ENCODE measurements around the gene ATP10A. TPM values are rescaled to one million over a fixed set of nuclear protein-coding genes. Genes with fewer than 3 reads are reported as not detected.
"Not testable (repeated sequence)": the region's sequence is repeated elsewhere in the genome, so short reads cannot be mapped to it uniquely, and the experiment has no call there.

Gene ATP10A
- total RNA-seq, 1 donor from 2014 or later, result 44.4 TPM

- Mint-ChIP-seq H3K36me3 (ENCODE audit: low read depth) (no peaks in the 10 kb centered on the region), H3K4me3 (ENCODE audit: low read depth) (no peak overlapping the region), H3K9me3 (no peaks in the 10 kb centered on the region), H3K4me1 (ENCODE audit: low read depth) (peaks cover 2% of the 10 kb centered on the region), H3K27me3 (ENCODE audit: low read depth) (peaks cover 5% of the 10 kb centered on the region), H3K27ac (no peak overlapping the region)
- DNase-seq (ENCODE audit: low spot score), result no peak
- intact Hi-C loops (cut with micrococcal nuclease), result no loop called here
These were observed 210.4 kb downstream of the ATP10A start for GRCh38 chr15:25652704-25653103.

DNA sequence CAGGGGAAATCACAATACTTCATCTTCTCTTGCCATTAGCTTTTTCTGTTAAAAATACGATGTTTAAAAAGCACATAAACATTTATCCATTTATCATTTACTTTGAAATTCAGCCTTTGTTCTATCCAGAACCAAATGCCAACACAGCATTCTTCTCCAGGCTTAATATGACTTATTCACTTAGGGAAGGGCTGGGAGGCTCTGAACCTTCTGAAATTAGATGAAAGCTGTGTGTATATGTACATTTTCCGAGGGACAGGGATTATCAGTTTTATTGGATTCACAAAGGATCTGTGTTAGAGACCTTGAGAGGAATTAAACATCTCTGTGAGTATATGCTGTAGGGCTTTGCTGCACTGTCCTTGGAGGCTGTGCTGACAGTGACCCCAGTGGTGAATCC, 213.7 kb downstream of the ATP10A start:
- no peaks in the 10 kb centered on the region for H3K9me3 Mint-ChIP-seq
- no peak overlapping the region for H3K27ac Mint-ChIP-seq
- no peak for DNase-seq (ENCODE audit: low spot score)
- intact Hi-C loops (cut with micrococcal nuclease), result no loop called here
- no peak overlapping the region for H3K4me3 Mint-ChIP-seq (ENCODE audit: low read depth)
- H3K27me3 Mint-ChIP-seq (ENCODE audit: low read depth), result peaks cover 10% of the 10 kb centered on the region
- H3K36me3 Mint-ChIP-seq (ENCODE audit: low read depth), result no peaks in the 10 kb centered on the region
- peaks cover 2% of the 10 kb centered on the region for H3K4me1 Mint-ChIP-seq (ENCODE audit: low read depth)

DNA sequence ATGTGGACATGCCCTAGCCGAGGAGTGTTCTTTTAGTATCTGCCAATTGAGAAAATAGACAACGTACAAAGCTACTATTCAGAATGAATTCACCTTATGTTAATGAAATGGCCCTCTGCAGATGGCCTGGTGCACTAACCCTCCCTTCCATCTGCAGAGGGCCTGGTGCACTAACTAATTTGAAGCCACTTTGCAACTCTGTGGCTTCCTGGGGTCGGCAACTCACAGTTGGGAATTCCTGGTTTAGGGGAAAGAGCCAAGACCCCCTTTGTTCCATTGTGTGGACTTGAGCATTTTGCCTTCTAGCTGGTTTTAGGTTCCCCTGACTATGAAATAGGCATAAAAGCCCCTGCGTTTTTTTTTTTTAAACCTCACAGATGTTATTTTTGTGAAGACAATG, 220.0 kb downstream of the ATP10A start:
- no peaks in the 10 kb centered on the region for H3K4me1 Mint-ChIP-seq (ENCODE audit: low read depth)
- intact Hi-C loops (cut with micrococcal nuclease), result no loop called here
- H3K27ac Mint-ChIP-seq, result no peak overlapping the region
- DNase-seq (ENCODE audit: low spot score), result no peak
- peaks cover 19% of the 10 kb centered on the region for H3K27me3 Mint-ChIP-seq (ENCODE audit: low read depth)
- H3K36me3 Mint-ChIP-seq (ENCODE audit: low read depth), result no peaks in the 10 kb centered on the region
- H3K4me3 Mint-ChIP-seq (ENCODE audit: low read depth), result no peak overlapping the region
- H3K9me3 Mint-ChIP-seq, result no peaks in the 10 kb centered on the region

DNA sequence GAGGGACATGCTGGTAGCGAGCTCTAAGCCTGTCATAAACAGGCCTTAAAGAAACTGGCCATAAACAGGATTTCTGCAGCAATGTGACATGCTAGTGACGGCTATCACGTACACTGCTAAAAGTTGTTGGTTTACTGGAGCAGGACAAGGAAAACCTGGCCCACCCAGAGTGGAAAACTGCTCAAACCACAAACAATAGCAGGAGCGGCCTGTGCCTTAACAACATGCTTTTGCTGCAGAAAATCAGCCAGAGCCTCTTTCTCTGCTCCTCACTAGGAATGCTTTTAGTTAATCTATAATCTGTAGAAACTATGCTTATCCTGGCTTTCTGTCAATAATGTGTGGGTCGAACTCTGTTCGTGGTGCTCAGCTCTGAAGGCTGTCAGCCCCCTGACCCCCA, 221.4 kb downstream of the ATP10A start:
- intact Hi-C loops (cut with micrococcal nuclease), result no loop called here
- Mint-ChIP-seq H3K27me3 (ENCODE audit: low read depth) (peaks cover 18% of the 10 kb centered on the region), H3K36me3 (ENCODE audit: low read depth) (no peaks in the 10 kb centered on the region), H3K4me1 (ENCODE audit: low read depth) (no peaks in the 10 kb centered on the region), H3K27ac (no peak overlapping the region), H3K4me3 (ENCODE audit: low read depth) (no peak overlapping the region), H3K9me3 (no peaks in the 10 kb centered on the region)
- DNase-seq (ENCODE audit: low spot score), result no peak

GRCh38 chr15:25641361-25641760, 221.8 kb downstream of the ATP10A start:
- Mint-ChIP-seq H3K4me3 (ENCODE audit: low read depth) (no peak overlapping the region), H3K27me3 (ENCODE audit: low read depth) (peaks cover 18% of the 10 kb centered on the region), H3K9me3 (no peaks in the 10 kb centered on the region), H3K27ac (no peak overlapping the region), H3K36me3 (ENCODE audit: low read depth) (no peaks in the 10 kb centered on the region), H3K4me1 (ENCODE audit: low read depth) (no peaks in the 10 kb centered on the region)
- DNase-seq (ENCODE audit: low spot score), result no peak
- intact Hi-C loops (cut with micrococcal nuclease), result no loop called here

DNA sequence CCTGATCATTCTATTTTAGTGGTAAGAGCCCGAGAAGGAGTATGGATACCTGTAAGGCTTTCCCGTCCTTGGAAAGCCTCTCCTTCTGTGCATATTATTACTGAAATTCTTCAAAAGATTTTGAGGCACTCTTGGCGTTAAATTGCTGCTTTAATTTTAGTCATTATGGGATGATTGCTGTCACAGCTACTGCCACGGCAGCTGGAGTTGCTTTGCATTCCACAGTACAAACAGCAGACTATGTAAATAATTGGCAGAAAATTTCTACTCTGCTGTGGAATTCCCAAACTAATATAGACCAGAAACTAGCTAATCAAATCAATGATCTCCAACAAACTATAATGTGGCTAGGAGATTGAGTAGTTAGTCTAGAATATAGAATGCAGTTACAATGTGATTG, 222.2 kb downstream of the ATP10A start:
- H3K4me1 Mint-ChIP-seq (ENCODE audit: low read depth); H3K27ac Mint-ChIP-seq; intact Hi-C loops (cut with micrococcal nuclease); DNase-seq (ENCODE audit: low spot score); H3K9me3 Mint-ChIP-seq; H3K4me3 Mint-ChIP-seq (ENCODE audit: low read depth); H3K36me3 Mint-ChIP-seq (ENCODE audit: low read depth): not testable (repeated sequence)
- peaks cover 18% of the 10 kb centered on the region for H3K27me3 Mint-ChIP-seq (ENCODE audit: low read depth)

- Mint-ChIP-seq H3K36me3 (ENCODE audit: low read depth) (no peaks in the 10 kb centered on the region), H3K27me3 (ENCODE audit: low read depth) (peaks cover 18% of the 10 kb centered on the region), H3K4me3 (ENCODE audit: low read depth) (no peak overlapping the region), H3K4me1 (ENCODE audit: low read depth) (no peaks in the 10 kb centered on the region), H3K9me3 (no peaks in the 10 kb centered on the region), H3K27ac (no peak overlapping the region)
- intact Hi-C loops (cut with micrococcal nuclease), result no loop called here
- DNase-seq (ENCODE audit: low spot score), result no peak
These were observed 222.7 kb downstream of the ATP10A start for GRCh38 chr15:25640381-25640780.

DNA sequence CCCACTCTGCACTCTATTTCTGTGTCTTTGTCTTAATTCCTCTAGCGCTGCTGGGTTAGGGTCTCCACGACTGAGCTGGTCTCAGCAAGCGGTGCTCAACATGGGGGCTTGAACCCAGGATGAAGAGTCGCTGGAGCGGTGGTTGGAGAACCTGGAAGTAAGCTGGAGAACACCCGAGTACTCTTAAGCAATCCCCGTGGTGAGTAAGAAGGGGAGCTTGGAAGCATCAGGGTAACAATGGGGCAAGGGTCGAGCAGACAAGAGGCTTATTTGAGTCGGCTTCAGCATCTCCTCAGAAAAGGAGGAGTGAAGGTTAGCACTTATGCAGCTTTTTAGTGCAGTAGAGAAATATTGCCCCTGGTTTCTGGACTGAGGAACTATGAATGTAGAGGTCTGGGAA, 226.6 kb downstream of the ATP10A start:
- H3K4me1 Mint-ChIP-seq (ENCODE audit: low read depth); H3K36me3 Mint-ChIP-seq (ENCODE audit: low read depth); H3K27ac Mint-ChIP-seq; intact Hi-C loops (cut with micrococcal nuclease); H3K4me3 Mint-ChIP-seq (ENCODE audit: low read depth); H3K27me3 Mint-ChIP-seq (ENCODE audit: low read depth); DNase-seq (ENCODE audit: low spot score); H3K9me3 Mint-ChIP-seq: not testable (repeated sequence)

DNA sequence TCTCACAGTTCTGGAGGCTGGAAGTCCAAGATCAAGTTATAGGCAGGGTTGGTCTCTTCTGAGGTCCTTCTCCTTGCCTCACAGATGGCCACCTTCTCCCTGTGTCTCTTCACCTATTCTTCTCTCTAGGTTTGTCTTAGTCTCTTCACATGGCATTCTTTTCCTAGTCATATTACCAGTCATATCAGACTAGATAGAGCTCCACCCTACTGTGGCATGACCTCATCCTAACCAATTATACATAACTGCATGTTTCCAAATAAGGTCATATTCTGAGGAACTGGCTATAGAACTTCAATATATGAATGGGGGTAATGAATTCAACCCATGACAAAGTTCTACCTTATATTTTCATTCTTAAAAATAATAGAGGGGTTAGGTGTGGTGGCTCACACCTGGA, 227.9 kb downstream of the ATP10A start:
- no peak overlapping the region for H3K27ac Mint-ChIP-seq
- H3K4me1 Mint-ChIP-seq (ENCODE audit: low read depth), result no peaks in the 10 kb centered on the region
- no peak for DNase-seq (ENCODE audit: low spot score)
- H3K9me3 Mint-ChIP-seq, result no peaks in the 10 kb centered on the region
- no peaks in the 10 kb centered on the region for H3K36me3 Mint-ChIP-seq (ENCODE audit: low read depth)
- no peak overlapping the region for H3K4me3 Mint-ChIP-seq (ENCODE audit: low read depth)
- H3K27me3 Mint-ChIP-seq (ENCODE audit: low read depth), result peaks cover under 1% of the 10 kb centered on the region
- intact Hi-C loops (cut with micrococcal nuclease), result no loop called here

DNA sequence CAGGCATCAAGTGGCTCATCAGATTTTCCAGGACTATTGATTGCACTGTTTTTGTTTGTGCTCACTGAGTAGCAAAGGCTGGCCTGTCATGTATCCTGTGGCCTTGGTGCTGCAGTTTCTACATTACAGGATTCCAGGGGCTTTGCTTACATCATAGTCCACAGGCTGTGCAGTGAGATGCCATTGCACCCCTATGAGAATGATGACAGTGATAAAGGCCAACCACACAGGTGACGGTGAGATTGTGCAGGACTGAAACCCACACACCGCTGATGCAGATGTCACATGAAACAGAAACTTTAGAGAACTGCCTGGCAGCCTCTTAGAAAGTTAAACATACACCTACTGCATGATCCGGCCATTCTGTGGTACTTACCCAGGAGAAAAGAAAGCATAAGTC, 229.3 kb downstream of the ATP10A start:
- H3K4me1 Mint-ChIP-seq (ENCODE audit: low read depth), result no peaks in the 10 kb centered on the region
- no peaks in the 10 kb centered on the region for H3K27me3 Mint-ChIP-seq (ENCODE audit: low read depth)
- no peak for DNase-seq (ENCODE audit: low spot score)
- intact Hi-C loops (cut with micrococcal nuclease), result no loop called here
- H3K36me3 Mint-ChIP-seq (ENCODE audit: low read depth), result no peaks in the 10 kb centered on the region
- no peaks in the 10 kb centered on the region for H3K9me3 Mint-ChIP-seq
- no peak overlapping the region for H3K27ac Mint-ChIP-seq
- no peak overlapping the region for H3K4me3 Mint-ChIP-seq (ENCODE audit: low read depth)

GRCh38 chr15:25631971-25632370, 231.2 kb downstream of the ATP10A start:
- Mint-ChIP-seq H3K27me3 (ENCODE audit: low read depth) (no peaks in the 10 kb centered on the region), H3K4me1 (ENCODE audit: low read depth) (no peaks in the 10 kb centered on the region), H3K9me3 (no peaks in the 10 kb centered on the region), H3K4me3 (ENCODE audit: low read depth) (no peak overlapping the region), H3K36me3 (ENCODE audit: low read depth) (no peaks in the 10 kb centered on the region), H3K27ac (no peak overlapping the region)
- intact Hi-C loops (cut with micrococcal nuclease), result no loop called here
- no peak for DNase-seq (ENCODE audit: low spot score)

All from activated T-helper 2 cell treated with anti-CD3 and anti-CD28 coated beads, Interferon-gamma antibody, Interleukin-2, Interleukin-4, amounts not matched to agents 10 μg/mL and 5 μg/mL and 100 μg/mL, durations not matched to agents 14 hours and 24 hours and 36 hours (primary cell).